NCI-H128 (cell line): Measurements from ENCODE around the gene HIP1R.
"Not testable (repeated sequence)": the region's sequence is repeated elsewhere in the genome, so short reads cannot be mapped to it uniquely, and the experiment has no call there.

ENCODE experiments used
- DNase-seq: peaks from one replicate; lab custom pipeline; 2025; ENCODE audit not compliant: unreplicated experiment; lab: John Stamatoyannopoulos, UW

HIP1R gene

GRCh38 chr12:122871851-122872780 lies 36.9 kb downstream of the HIP1R start:
- peak; percentile 69 for DNase-seq

DNA sequence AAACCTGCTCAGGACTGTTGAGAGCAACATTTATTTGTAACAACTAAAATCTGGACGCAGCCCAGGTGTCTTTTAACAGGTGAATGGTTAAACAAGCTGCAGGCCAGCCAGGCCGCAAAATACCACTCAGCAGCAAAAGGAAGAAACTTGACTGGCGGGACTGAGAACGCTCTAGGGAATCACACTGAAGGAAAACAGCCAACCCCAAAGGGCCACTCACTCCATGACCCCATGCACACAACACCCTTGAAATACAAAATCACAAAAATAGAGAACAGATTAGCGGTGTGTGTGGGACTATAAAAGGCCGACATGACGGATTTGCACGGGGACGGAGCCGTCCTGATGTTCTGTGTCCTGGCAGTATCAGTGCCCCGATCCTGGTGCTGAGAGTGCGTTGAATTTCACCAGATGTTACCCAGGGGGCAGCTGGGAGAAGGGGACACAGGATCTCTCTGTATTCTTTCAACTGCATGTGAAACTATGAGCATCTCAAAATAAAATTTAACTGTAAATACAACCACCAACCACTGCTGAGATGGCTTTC lies 37.6 kb downstream of the HIP1R start:
- no peak for DNase-seq

DNA sequence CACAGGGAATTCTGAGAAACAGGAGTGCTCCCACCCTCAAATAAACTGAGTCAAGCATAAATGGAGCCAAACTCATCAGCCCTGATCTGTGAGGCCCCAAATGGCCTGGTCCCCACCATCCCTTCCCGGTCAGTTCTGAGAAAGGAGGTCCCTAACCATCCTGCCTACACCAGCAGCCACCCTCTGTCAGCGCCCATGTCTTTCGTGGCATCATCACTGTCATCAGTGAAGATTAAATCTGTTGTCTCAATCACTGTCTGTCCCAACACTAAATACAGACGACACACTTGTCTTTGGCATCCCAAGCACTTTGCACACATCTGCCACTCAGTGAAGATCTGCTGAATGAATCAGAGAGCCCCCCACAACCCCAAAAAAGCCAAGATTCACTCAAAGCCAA lies 38.3 kb downstream of the HIP1R start:
- no peak for DNase-seq

DNA sequence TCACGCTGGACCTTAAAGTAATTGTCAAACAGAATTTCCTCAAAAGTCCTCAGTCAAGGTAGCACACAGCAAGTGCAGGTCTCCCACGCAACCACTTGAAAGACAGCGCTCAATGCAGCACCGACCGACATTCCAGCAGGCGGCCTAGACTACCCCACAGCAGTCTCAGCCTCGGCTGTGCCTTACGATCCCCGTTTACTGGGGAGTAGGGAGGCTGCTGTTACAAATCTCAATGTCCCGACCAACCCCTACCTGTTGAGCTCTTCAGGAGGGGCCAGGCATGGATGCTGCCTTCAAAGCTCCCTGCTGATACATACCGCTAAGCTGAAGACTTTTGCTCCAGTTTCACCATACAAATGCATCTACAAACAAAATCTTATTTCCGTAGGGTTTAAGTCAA lies 38.8 kb downstream of the HIP1R start:
- DNase-seq: no peak

- no peak for DNase-seq
Observed at GRCh38 chr12:122875590-122876220, 40.4 kb downstream of the HIP1R start.

GRCh38 chr12:122876281-122876680 lies 41.0 kb downstream of the HIP1R start:
- DNase-seq: not testable (repeated sequence)

- DNase-seq: no peak
Observed at GRCh38 chr12:122876731-122877130, 41.5 kb downstream of the HIP1R start.

GRCh38 chr12:122878780-122879612 lies 43.7 kb downstream of the HIP1R start:
- no peak for DNase-seq

DNA sequence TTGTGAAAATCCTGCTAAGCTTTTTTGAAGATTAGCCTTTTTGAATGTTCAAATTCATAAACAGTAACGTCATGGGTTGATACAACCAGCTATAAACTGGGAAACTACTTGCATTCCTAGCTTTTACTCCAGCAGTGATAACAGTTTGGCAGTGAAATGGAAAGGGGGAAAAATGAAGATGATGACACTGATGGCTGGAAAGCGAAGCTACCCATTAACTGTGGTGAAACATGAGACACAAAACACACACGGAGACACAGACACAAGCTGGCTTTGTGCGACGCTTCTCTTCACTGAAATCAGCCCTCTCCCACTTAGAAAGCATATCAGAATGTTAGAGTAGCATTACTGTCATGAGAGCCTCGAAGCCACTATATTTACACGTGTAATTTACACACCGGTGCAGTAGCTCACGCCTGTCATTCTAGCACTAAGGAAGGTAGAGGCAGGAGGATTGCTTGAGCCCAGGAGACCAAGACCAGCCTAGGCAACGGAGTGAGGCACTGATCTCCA lies 45.0 kb downstream of the HIP1R start:
- DNase-seq: no peak

- DNase-seq: no peak
Observed at GRCh38 chr12:122880668-122881067, 45.4 kb downstream of the HIP1R start.

DNA sequence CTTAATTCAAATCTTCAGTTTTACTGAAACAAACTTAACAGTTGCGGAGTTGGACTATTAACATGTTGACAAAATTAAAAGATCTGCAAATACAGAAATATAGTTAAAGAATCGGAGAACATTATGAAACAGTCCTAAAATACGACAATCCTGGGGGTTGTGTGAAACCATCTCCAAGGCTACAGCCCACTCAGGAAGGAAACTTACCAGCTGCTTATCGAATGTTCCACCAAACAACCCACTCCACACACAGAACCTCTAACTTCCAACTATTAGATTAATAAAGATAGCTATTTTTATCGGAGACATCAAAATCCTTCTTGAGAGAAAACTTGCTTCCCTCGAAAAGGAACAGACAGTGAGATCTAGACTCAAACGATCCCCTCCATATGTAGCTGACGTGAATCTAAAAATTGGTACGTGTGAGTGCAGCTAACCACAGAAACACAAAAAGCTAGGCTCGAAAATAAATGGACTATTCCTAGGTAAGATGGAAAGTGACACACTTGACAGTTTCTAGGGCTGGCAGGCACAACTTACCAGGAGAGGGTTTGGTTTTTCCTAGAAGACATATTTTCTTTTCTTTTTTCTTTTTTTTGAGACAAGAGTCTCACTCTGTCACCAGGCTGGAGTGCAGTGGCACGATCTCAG lies 47.8 kb downstream of the HIP1R start:
- no peak for DNase-seq

GRCh38 chr12:122884091-122884826 lies 49.0 kb downstream of the HIP1R start:
- DNase-seq: no peak

GRCh38 chr12:122884860-122885259 lies 49.6 kb downstream of the HIP1R start:
- DNase-seq: no peak

DNA sequence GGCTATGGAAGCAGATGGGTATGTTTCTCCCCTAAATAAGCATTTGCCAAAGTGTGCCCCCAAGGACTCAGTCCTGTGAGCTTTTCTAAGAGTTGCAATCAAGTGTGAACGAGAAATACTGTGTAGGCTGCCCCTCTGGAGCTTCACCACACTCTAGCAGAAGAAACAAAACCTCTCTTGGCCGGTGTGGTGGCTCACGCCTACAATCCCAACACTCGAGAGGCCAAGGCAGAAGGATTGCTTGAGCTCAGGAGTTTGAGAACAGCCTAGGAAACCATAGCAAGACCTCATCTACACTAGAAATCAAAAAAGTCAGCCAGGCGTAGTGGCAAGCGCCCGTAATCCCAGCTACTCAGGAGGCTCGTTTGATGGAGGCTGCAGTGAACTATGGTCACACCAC lies 50.9 kb downstream of the HIP1R start:
- no peak for DNase-seq

GRCh38 chr12:122886851-122887818 lies 51.9 kb downstream of the HIP1R start:
- DNase-seq: no peak

- DNase-seq: no peak
Observed at GRCh38 chr12:122887819-122888212, 52.6 kb downstream of the HIP1R start.

DNA sequence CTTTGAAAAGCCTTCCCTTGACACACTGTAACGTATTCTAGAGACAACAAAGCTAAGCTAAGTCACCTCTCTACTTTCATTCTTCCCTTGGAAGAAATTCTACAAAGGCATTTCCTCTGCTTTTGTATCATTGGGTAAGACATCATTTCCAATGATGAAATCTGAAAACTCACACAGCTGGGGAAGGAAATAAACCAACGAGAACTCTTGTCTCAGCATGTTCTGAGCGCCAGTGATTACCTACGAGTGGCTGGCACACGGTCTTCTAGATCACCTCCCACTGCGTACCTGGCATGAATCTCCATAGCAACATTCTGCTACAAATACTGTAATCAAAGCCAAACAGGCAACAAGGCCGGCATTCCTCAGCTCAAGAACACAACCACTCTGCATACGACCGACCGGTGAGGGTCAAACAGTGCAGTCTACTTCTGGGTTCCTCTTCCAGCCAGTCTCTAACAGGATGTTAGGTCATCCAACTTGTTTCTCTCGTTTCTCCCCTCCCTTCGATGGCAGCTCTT lies 53.0 kb downstream of the HIP1R start:
- no peak for DNase-seq

- DNase-seq: no peak
Observed at GRCh38 chr12:122889761-122890520, 54.7 kb downstream of the HIP1R start.
